Kidney epithelial cell (primary cell): ENCODE results near the gene CNTD1. TPM values are rescaled to one million over a fixed set of nuclear protein-coding genes. Genes with fewer than 3 reads are reported as not detected.

ENCODE experiments used
- DNase-seq: peaks from one replicate; pipeline ENCODE4 v3.0.0-alpha.2; 2010; ENCODE audit warnings: low read depth
- H3K27me3 ChIP-seq: 2 replicates; pipeline ENCODE4 v1.6.0; 2011; ENCODE audit warnings: low read length; ENCODE audit not compliant: control insufficient read depth, insufficient read depth
- H3K36me3 ChIP-seq: 2 replicates; pipeline ENCODE4 v1.5.1; 2011; ENCODE audit warnings: low read length; ENCODE audit not compliant: control insufficient read depth, insufficient read depth
- H3K4me3 ChIP-seq: 2 replicates; pipeline ENCODE4 v1.5.1; 2011; ENCODE audit warnings: low read depth, mild to moderate bottlenecking, control low read depth, low read length
- total RNA-seq: library from RNA; depleted of rRNA; stranded (reverse); fragments of >200 nt; gene quantifications from 2 replicates; pipeline ENCODE4 v1.2.3, GENCODE V29; 2015
- TF ChIP-seq, protein P1 (sequence below): IDR thresholded peaks from 2 replicates; pipeline ENCODE4 v1.5.1; 2011; ENCODE audit warnings: mild to moderate bottlenecking, moderate library complexity, low read length, control low read depth, inconsistent platforms; ENCODE audit not compliant: insufficient read depth, poor library complexity, severe bottlenecking

Gene CNTD1
- total RNA-seq, 1 donor from 2014 or later, result 0.21 TPM

DNA sequence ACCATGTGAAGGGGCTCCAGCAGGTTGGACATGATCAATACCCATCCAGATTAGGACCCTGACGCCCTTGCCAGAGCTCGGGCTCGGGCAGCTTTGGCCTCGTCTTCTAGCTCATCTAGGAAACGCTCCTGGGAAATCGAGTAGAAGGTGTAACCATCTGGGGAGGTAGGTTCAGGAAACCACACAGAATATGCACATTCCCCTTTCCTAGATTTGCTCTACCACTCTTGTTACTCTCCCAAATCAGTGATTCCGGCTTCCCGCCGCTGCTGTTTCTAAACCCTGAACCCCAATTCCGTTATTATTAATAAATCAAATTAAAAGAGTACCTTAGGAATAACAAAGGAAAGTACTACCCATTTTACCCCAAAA lies 664 bp upstream of the CNTD1 start:
- DNase-seq, result no peak
- peaks cover 1% of the 10 kb centered on the region for H3K36me3 ChIP-seq
- TF ChIP-seq, protein P1, sequence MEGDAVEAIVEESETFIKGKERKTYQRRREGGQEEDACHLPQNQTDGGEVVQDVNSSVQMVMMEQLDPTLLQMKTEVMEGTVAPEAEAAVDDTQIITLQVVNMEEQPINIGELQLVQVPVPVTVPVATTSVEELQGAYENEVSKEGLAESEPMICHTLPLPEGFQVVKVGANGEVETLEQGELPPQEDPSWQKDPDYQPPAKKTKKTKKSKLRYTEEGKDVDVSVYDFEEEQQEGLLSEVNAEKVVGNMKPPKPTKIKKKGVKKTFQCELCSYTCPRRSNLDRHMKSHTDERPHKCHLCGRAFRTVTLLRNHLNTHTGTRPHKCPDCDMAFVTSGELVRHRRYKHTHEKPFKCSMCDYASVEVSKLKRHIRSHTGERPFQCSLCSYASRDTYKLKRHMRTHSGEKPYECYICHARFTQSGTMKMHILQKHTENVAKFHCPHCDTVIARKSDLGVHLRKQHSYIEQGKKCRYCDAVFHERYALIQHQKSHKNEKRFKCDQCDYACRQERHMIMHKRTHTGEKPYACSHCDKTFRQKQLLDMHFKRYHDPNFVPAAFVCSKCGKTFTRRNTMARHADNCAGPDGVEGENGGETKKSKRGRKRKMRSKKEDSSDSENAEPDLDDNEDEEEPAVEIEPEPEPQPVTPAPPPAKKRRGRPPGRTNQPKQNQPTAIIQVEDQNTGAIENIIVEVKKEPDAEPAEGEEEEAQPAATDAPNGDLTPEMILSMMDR, result no peak

DNA sequence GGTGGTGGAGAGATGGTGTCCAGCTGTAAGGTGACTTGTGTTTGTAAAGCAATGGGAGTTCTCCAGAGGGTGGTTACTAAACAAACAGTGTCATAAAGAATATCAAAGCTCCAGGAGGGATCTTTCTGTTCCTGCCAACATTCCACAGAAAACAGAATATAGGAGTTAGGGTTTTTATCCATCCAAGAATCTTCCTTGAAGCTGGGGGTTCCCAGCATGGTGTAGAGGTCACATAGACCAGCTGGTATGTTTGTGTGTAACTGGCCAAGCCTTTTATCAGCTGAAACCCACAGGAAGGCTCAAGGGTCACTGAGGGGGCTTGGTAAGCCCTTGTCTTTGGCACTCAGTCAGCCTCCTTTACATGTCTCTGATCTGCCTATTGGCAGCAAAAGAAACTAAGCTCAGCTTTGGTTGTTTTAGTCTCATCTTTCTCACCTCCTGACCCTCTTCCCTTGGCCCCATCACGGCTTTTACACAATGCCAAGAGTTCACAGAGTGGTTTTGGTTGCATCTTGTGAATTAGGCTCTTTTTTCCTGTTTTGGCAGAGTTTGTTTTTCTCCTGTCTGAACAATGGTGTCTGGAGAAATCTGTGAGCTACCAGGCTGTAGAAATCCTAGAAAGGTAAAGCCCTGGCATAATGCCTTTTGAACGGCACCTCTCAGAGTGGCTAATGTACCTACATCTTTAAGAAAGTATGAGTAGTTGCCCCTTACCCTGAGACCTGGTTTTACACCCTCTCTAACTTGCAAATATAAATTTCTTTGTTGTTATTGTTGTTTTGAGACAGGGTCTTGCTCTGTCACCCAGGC lies 4.6 kb downstream of the CNTD1 start:
- H3K4me3 ChIP-seq, result no peak overlapping the region
- TF ChIP-seq, protein P1, result no peak
- H3K27me3 ChIP-seq, result no peaks in the 10 kb centered on the region
- no peaks in the 10 kb centered on the region for H3K36me3 ChIP-seq
- no peak for DNase-seq

More for the DNA sequence above, 664 bp upstream of the CNTD1 start:
- Histone ChIP-seq H3K27me3 (no peaks in the 10 kb centered on the region), H3K4me3 (peak overlapping the region; percentile 87)

DNA sequence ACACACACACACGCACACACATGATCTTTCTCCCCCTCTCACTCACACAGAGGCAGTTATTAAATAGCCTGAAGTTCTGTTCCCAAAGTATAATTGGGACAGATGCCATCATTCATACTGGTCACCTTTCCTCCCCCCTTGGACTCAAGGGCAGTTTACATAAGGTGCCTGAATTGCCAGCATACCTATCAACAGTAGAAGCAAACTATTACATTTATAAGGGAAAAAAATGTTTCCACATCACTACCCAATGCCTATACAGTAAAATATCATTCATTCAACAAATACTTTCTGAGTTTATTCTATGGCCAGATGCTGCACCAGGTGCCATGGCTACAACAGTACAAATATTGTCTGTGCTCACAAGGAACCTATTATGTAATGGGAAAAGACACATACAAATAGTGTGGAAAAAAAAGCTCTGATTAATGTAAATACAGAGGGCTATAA lies 6.3 kb downstream of the CNTD1 start:
- TF ChIP-seq, protein P1, result no peak
- no peaks in the 10 kb centered on the region for H3K27me3 ChIP-seq
- H3K4me3 ChIP-seq, result no peak overlapping the region
- no peak for DNase-seq
- no peaks in the 10 kb centered on the region for H3K36me3 ChIP-seq

- Histone ChIP-seq H3K27me3 (no peaks in the 10 kb centered on the region), H3K4me3 (no peak overlapping the region), H3K36me3 (no peaks in the 10 kb centered on the region)
- TF ChIP-seq, protein P1, result no peak
- DNase-seq, result no peak
Observed at GRCh38 chr17:42806249-42806648, 7.6 kb downstream of the CNTD1 start.

GRCh38 chr17:42809250-42809649 lies 10.6 kb downstream of the CNTD1 start:
- Histone ChIP-seq H3K36me3 (no peaks in the 10 kb centered on the region), H3K27me3 (no peaks in the 10 kb centered on the region)
- DNase-seq, result no peak

More at GRCh38 chr17:42809250-42809649, 10.6 kb downstream of the CNTD1 start:
- no peak overlapping the region for H3K4me3 ChIP-seq
- TF ChIP-seq, protein P1, result no peak
